GM23248 (cell line): ENCODE measurements around the gene CHRNE. TPM values are rescaled to one million over a fixed set of nuclear protein-coding genes. Genes with fewer than 3 reads are reported as not detected.

ENCODE experiments used
- DNase-seq: peaks from one replicate; pipeline ENCODE4 v3.0.0-alpha.2; 2015
- H2AFZ ChIP-seq: fragments of 200-600 bp; sonication (generic); 2 replicates; pipeline ENCODE4 v1.6.1; 2016; ENCODE audit warnings: antibody characterized with exemption
- H3F3A ChIP-seq: fragments of 200-600 bp; sonication (generic); 2 replicates; pipeline ENCODE4 v1.6.1; 2016; ENCODE audit warnings: mild to moderate bottlenecking, antibody characterized with exemption, mixed run types; ENCODE audit not compliant: insufficient read depth
- H3K27ac ChIP-seq: fragments of 200-600 bp; sonication (generic); 2 replicates; pipeline ENCODE4 v1.5.1; 2016; ENCODE audit warnings: mild to moderate bottlenecking
- H3K27me3 ChIP-seq: fragments of 200-600 bp; sonication (generic); replicated peaks from 2 replicates; pipeline ENCODE4 v1.6.1; 2016; ENCODE audit warnings: mild to moderate bottlenecking; ENCODE audit not compliant: insufficient read depth
- H3K36me3 ChIP-seq: fragments of 200-600 bp; sonication (generic); 2 replicates; pipeline ENCODE4 v1.6.1; 2016; ENCODE audit warnings: low read depth, mild to moderate bottlenecking
- H3K4me1 ChIP-seq: fragments of 200-600 bp; sonication (generic); 2 replicates; pipeline ENCODE4 v1.6.1; 2016; ENCODE audit warnings: mild to moderate bottlenecking; ENCODE audit not compliant: insufficient read depth
- H3K4me2 ChIP-seq: fragments of 200-600 bp; sonication (generic); one replicate; pipeline ENCODE4 v1.6.1; 2016; ENCODE audit warnings: mild to moderate bottlenecking; ENCODE audit not compliant: unreplicated experiment
- H3K4me3 ChIP-seq: fragments of 200-600 bp; sonication (generic); 2 replicates; pipeline ENCODE4 v1.5.1; 2016; ENCODE audit warnings: mild to moderate bottlenecking
- H3K79me2 ChIP-seq: fragments of 200-600 bp; sonication (generic); 2 replicates; pipeline ENCODE4 v1.6.1; 2016; ENCODE audit warnings: mild to moderate bottlenecking; ENCODE audit not compliant: insufficient read depth
- H3K9ac ChIP-seq: fragments of 200-600 bp; sonication (generic); 2 replicates; pipeline ENCODE4 v1.6.1; 2016; ENCODE audit warnings: mild to moderate bottlenecking
- H3K9me2 ChIP-seq: fragments of 200-600 bp; sonication (generic); 2 replicates; pipeline ENCODE4 v1.6.1; 2016; ENCODE audit warnings: mixed run types, mild to moderate bottlenecking, moderate library complexity; ENCODE audit not compliant: insufficient read depth
- H3K9me3 ChIP-seq: fragments of 200-600 bp; sonication (generic); one replicate; pipeline ENCODE4 v1.6.1; 2017; ENCODE audit warnings: low read depth
- H4K20me1 ChIP-seq: fragments of 200-600 bp; sonication (generic); 2 replicates; pipeline ENCODE4 v1.6.0; 2016; ENCODE audit not compliant: insufficient read depth
- EZH2 ChIP-seq: fragments of 200-600 bp; sonication (generic); IDR thresholded peaks from 2 replicates; pipeline ENCODE4 v1.6.1; 2018; ENCODE audit warnings: antibody characterized with exemption, mild to moderate bottlenecking; ENCODE audit not compliant: insufficient read depth, poor library complexity, severe bottlenecking
- EZH2phosphoT487 ChIP-seq: fragments of 200-600 bp; sonication (generic); IDR thresholded peaks from 2 replicates; pipeline ENCODE4 v1.6.1; 2018; ENCODE audit warnings: antibody characterized with exemption, moderate library complexity, mild to moderate bottlenecking, low read depth; ENCODE audit not compliant: insufficient read depth
- WGBS, 2 experiments: methylation state at CpG; one replicate each; pipeline ENCODE4 v1.1.6; 2015 to 2017; ENCODE audit warnings: low lambda C conversion rate in 2 of 2, low coverage in 1 of 2; ENCODE audit errors: missing lambda C conversion rate in 2 of 2; 5-methylcytosine and 5-hydroxymethylcytosine counted together
- in situ Hi-C: fragments of 300-500 bp; cut with MboI; formaldehyde crosslinking; loops from 2 replicates; pipeline ENCODE4 v1.15.0; 2020
- polyA plus RNA-seq: library from polyadenylated mRNA; unstranded; fragments of >200 nt; fragmentation: Nextera tagmentation; extraction: Ambion mirVana; gene quantifications from 2 replicates; pipeline ENCODE4 v1.2.1, GENCODE V29; 2016
- total RNA-seq: library from RNA; depleted of rRNA; stranded (reverse); fragments of >200 nt; shearing (Covaris generic); gene quantifications from 2 replicates; pipeline ENCODE4 v1.2.3, GENCODE V29; 2014

CHRNE gene
- total and polyA plus RNA-seq, 2 experiments from 2014 or later, result 0.84 to 0.86 TPM

- H3K9me3 ChIP-seq, result no peaks in the 10 kb centered on the region
- WGBS, 2 experiments, result 83 to 87% methylated on average over 24 to 27 of the region's 27 CpGs
- TF ChIP-seq EZH2phosphoT487 (no peak), EZH2 (no peak)
- H3F3A ChIP-seq, result no peaks in the 10 kb centered on the region
- no peak overlapping the region for H3K4me3 ChIP-seq
- no peak overlapping the region for H2AFZ ChIP-seq
- in situ Hi-C loops, result loop anchor here (10.0 kb wide), 1 partner anchor 181 kb away; the partner anchor contains the start of gene ARRB2
- H3K4me1 ChIP-seq, result no peaks in the 10 kb centered on the region
- no peak for DNase-seq
- H3K79me2 ChIP-seq, result no peaks in the 10 kb centered on the region
- H4K20me1 ChIP-seq, result no peaks in the 10 kb centered on the region
- H3K27ac ChIP-seq, result no peak overlapping the region
- no peak overlapping the region for H3K4me2 ChIP-seq
- no peaks in the 10 kb centered on the region for H3K36me3 ChIP-seq
- H3K9me2 ChIP-seq, result no peaks in the 10 kb centered on the region
- no peaks in the 10 kb centered on the region for H3K27me3 ChIP-seq
- H3K9ac ChIP-seq, result no peak overlapping the region
These were observed 7.1 kb downstream of the CHRNE start for GRCh38 chr17:4895657-4896331.

GRCh38 chr17:4895121-4895520, 7.8 kb downstream of the CHRNE start:
- H2AFZ ChIP-seq, result no peak overlapping the region
- H3K4me2 ChIP-seq, result no peak overlapping the region
- no peak for DNase-seq
- in situ Hi-C loops, result loop anchor here (10.0 kb wide), 1 partner anchor 180 kb away; the partner anchor contains the start of gene ARRB2
- H3K79me2 ChIP-seq, result no peaks in the 10 kb centered on the region
- no peak overlapping the region for H3K4me3 ChIP-seq
- no peaks in the 10 kb centered on the region for H4K20me1 ChIP-seq
- TF ChIP-seq EZH2, result no peak
- TF ChIP-seq EZH2phosphoT487, result no peak
- no peaks in the 10 kb centered on the region for H3F3A ChIP-seq
- no peak overlapping the region for H3K9ac ChIP-seq
- H3K9me2 ChIP-seq, result no peaks in the 10 kb centered on the region
- no peaks in the 10 kb centered on the region for H3K36me3 ChIP-seq
- no peaks in the 10 kb centered on the region for H3K9me3 ChIP-seq
- H3K4me1 ChIP-seq, result no peaks in the 10 kb centered on the region
- H3K27me3 ChIP-seq, result no peaks in the 10 kb centered on the region
- 94 to 96% methylated on average over 13 of the region's 13 CpGs for WGBS, 2 experiments
- H3K27ac ChIP-seq, result no peak overlapping the region

- Histone ChIP-seq H3K36me3 (no peaks in the 10 kb centered on the region), H3K27me3 (no peaks in the 10 kb centered on the region), H3K27ac (no peak overlapping the region), H3K79me2 (no peaks in the 10 kb centered on the region), H2AFZ (no peak overlapping the region), H4K20me1 (no peaks in the 10 kb centered on the region), H3K4me2 (no peak overlapping the region), H3K9ac (no peak overlapping the region), H3K9me2 (no peaks in the 10 kb centered on the region), H3K4me3 (no peak overlapping the region), H3K4me1 (no peaks in the 10 kb centered on the region), H3K9me3 (no peaks in the 10 kb centered on the region), H3F3A (no peaks in the 10 kb centered on the region)
- in situ Hi-C loops, result loop anchor here (10.0 kb wide), 1 partner anchor 179 kb away; the partner anchor contains the start of gene ARRB2
- no peak for DNase-seq
- 92 to 95% methylated on average over 31 of the region's 31 CpGs for whole genome bisulfite sequencing, 2 experiments
- no peak for TF ChIP-seq EZH2
- TF ChIP-seq EZH2phosphoT487, result no peak
These were observed 9.0 kb downstream of the CHRNE start for GRCh38 chr17:4893721-4894560.

- in situ Hi-C loops, result loop anchor here (10.0 kb wide), 1 partner anchor 178 kb away; the partner anchor contains the start of gene ARRB2
- Histone ChIP-seq H3K27me3 (no peaks in the 10 kb centered on the region), H3K4me1 (no peaks in the 10 kb centered on the region), H3K9me3 (no peaks in the 10 kb centered on the region), H3K36me3 (no peaks in the 10 kb centered on the region; the same call in 1 of the 2 replicates), H4K20me1 (no peaks in the 10 kb centered on the region), H3F3A (no peaks in the 10 kb centered on the region), H3K4me2 (no peak overlapping the region), H2AFZ (no peak overlapping the region), H3K9me2 (no peaks in the 10 kb centered on the region), H3K9ac (no peak overlapping the region), H3K79me2 (no peaks in the 10 kb centered on the region), H3K4me3 (no peak overlapping the region), H3K27ac (no peak overlapping the region)
- WGBS, 2 experiments, result 89 to 94% methylated on average over 15 to 18 of the region's 18 CpGs
- TF ChIP-seq EZH2 (no peak), EZH2phosphoT487 (no peak)
- DNase-seq, result no peak
These were observed 9.6 kb downstream of the CHRNE start for GRCh38 chr17:4893272-4893671.
